Smooth muscle cell (in vitro differentiated cells): ENCODE data around the gene ABCC3. TPM values are rescaled to one million over a fixed set of nuclear protein-coding genes. Genes with fewer than 3 reads are reported as not detected.

ENCODE experiments used
- DNase-seq: peaks from one replicate; lab custom pipeline; 2025; ENCODE audit not compliant: unreplicated experiment; lab: John Stamatoyannopoulos, UW
- H2AFZ ChIP-seq: fragments of 200-600 bp; sonication (generic); 2 replicates; pipeline ENCODE4 v1.6.0; 2016; ENCODE audit warnings: antibody characterized with exemption, low read depth, mild to moderate bottlenecking
- H3F3A ChIP-seq: fragments of 200-600 bp; sonication (generic); 2 replicates; pipeline ENCODE4 v1.6.0; 2017; ENCODE audit warnings: antibody characterized with exemption, low read depth
- H3K27ac ChIP-seq: fragments of 200-600 bp; sonication (generic); 2 replicates; pipeline ENCODE4 v1.5.1; 2016; ENCODE audit warnings: low read depth, mild to moderate bottlenecking
- H3K27me3 ChIP-seq: fragments of 200-600 bp; sonication (generic); 2 replicates; pipeline ENCODE4 v1.6.1; 2016; ENCODE audit warnings: low read depth, mild to moderate bottlenecking
- H3K36me3 ChIP-seq: fragments of 200-600 bp; sonication (generic); 2 replicates; pipeline ENCODE4 v1.5.1; 2016; ENCODE audit warnings: low read depth
- H3K4me1 ChIP-seq: fragments of 200-600 bp; sonication (generic); 2 replicates; pipeline ENCODE4 v1.5.1; 2016; ENCODE audit warnings: low read depth
- H3K4me2 ChIP-seq: fragments of 200-600 bp; sonication (generic); 2 replicates; pipeline ENCODE4 v1.6.0; 2016; ENCODE audit warnings: mild to moderate bottlenecking
- H3K4me3 ChIP-seq: fragments of 200-600 bp; sonication (generic); 2 replicates; pipeline ENCODE4 v1.5.1; 2016; ENCODE audit warnings: mild to moderate bottlenecking
- H3K79me2 ChIP-seq: fragments of 200-600 bp; sonication (generic); 2 replicates; pipeline ENCODE4 v1.6.0; 2016; ENCODE audit warnings: low read depth, mild to moderate bottlenecking
- H3K9ac ChIP-seq: fragments of 200-600 bp; sonication (generic); 2 replicates; pipeline ENCODE4 v1.6.0; 2016; ENCODE audit warnings: low read depth
- H3K9me3 ChIP-seq: fragments of 200-600 bp; sonication (generic); replicated peaks from 2 replicates; pipeline ENCODE4 v1.5.1; 2016; ENCODE audit warnings: low read depth
- H4K20me1 ChIP-seq: fragments of 200-600 bp; sonication (generic); 2 replicates; pipeline ENCODE4 v1.6.0; 2016; ENCODE audit warnings: low read depth
- WGBS: methylation state at CpG from one replicate; pipeline ENCODE4 v1.1.7; 2016; ENCODE audit warnings: low lambda C conversion rate; 5-methylcytosine and 5-hydroxymethylcytosine counted together
- polyA plus RNA-seq: library from polyadenylated mRNA; unstranded; fragments of >200 nt; fragmentation: Nextera tagmentation; extraction: Ambion mirVana; gene quantifications from 2 replicates; pipeline ENCODE4 v1.2.1, GENCODE V29; 2016
- total RNA-seq: library from RNA; depleted of rRNA; stranded (reverse); fragments of >200 nt; gene quantifications from 2 replicates; pipeline ENCODE4 v1.2.3, GENCODE V29; 2014
- TF ChIP-seq, protein P1 (sequence below): fragments of 200-600 bp; sonication (generic); IDR thresholded peaks from 2 replicates; pipeline ENCODE4 v1.5.1; 2017; ENCODE audit warnings: borderline replicate concordance, mild to moderate bottlenecking, antibody characterized with exemption; ENCODE audit not compliant: insufficient read depth, poor library complexity, severe bottlenecking

ABCC3 gene
- total and polyA plus RNA-seq, 2 experiments from 2014 or later = 1.3 TPM

DNA sequence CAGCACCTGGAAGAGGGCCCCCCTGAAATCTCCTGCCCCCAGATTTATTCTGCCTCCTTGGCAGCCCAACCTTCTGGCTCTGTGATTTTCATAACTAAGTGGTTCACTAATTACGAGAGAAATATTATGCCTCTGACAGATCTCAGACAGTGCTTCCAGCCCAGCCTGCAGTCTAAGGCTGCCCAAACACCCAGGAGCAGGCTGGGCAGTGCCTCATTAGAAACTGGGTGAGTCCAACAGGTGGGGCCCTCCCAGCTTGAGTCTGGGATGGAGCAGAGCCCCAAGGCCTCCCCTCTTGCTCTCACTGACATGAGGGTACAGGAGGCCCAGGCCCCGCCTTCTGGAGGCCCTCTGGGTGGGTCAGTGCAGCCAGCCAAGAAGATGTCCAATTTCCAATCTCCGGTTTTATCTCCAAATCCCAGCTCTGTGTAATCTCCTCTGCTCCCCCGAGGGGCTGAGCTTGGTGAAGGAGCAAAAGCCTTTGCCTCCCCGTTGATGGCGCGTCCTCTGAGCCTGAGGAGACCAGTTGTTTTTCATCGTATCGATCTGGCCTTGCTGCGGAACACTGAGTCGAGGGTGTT is 20.1 kb upstream of the ABCC3 start:
- Histone ChIP-seq H3F3A (no peaks in the 10 kb centered on the region), H3K4me2 (no peak overlapping the region), H3K4me1 (peaks cover under 1% of the 10 kb centered on the region), H3K27me3 (no peaks in the 10 kb centered on the region), H3K9me3 (no peaks in the 10 kb centered on the region), H3K9ac (no peak overlapping the region), H3K79me2 (no peaks in the 10 kb centered on the region), H3K4me3 (no peak overlapping the region), H2AFZ (no peak overlapping the region), H3K36me3 (no peaks in the 10 kb centered on the region), H4K20me1 (no peaks in the 10 kb centered on the region), H3K27ac (no peak overlapping the region)
- TF ChIP-seq, protein P1, sequence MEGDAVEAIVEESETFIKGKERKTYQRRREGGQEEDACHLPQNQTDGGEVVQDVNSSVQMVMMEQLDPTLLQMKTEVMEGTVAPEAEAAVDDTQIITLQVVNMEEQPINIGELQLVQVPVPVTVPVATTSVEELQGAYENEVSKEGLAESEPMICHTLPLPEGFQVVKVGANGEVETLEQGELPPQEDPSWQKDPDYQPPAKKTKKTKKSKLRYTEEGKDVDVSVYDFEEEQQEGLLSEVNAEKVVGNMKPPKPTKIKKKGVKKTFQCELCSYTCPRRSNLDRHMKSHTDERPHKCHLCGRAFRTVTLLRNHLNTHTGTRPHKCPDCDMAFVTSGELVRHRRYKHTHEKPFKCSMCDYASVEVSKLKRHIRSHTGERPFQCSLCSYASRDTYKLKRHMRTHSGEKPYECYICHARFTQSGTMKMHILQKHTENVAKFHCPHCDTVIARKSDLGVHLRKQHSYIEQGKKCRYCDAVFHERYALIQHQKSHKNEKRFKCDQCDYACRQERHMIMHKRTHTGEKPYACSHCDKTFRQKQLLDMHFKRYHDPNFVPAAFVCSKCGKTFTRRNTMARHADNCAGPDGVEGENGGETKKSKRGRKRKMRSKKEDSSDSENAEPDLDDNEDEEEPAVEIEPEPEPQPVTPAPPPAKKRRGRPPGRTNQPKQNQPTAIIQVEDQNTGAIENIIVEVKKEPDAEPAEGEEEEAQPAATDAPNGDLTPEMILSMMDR = no peak
- no peak for DNase-seq
- 75% methylated on average over 11 of the region's 11 CpGs for WGBS

DNA sequence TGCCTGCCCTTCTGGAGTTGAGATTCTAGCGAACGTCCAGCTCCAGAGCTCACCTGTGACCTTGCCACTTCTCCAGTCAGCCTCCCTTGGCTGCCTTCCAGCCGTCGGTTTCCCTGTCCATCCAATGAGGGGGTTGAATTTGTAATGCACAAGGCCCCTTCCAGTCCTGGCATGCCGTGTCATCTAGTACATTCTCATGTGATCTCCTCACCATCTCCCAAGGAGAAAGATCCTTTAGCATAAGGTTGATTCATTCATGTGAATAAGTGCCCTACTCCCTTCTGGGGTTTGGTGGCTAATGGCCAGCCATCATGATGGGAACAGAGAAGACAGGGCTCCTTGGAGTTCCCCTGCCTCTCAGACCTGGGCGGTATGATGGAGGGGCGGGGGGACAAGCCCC is 18.9 kb upstream of the ABCC3 start:
- Histone ChIP-seq H3K4me1 (peaks cover 4% of the 10 kb centered on the region), H4K20me1 (no peaks in the 10 kb centered on the region), H3F3A (no peaks in the 10 kb centered on the region), H3K9me3 (no peaks in the 10 kb centered on the region), H3K36me3 (no peaks in the 10 kb centered on the region), H3K79me2 (no peaks in the 10 kb centered on the region), H3K4me3 (no peak overlapping the region), H3K9ac (no peak overlapping the region), H2AFZ (no peak overlapping the region), H3K4me2 (no peak overlapping the region), H3K27ac (no peak overlapping the region), H3K27me3 (no peaks in the 10 kb centered on the region)
- TF ChIP-seq, protein P1 = no peak
- 94% methylated on average over 7 of the region's 7 CpGs for WGBS
- DNase-seq = no peak

DNA sequence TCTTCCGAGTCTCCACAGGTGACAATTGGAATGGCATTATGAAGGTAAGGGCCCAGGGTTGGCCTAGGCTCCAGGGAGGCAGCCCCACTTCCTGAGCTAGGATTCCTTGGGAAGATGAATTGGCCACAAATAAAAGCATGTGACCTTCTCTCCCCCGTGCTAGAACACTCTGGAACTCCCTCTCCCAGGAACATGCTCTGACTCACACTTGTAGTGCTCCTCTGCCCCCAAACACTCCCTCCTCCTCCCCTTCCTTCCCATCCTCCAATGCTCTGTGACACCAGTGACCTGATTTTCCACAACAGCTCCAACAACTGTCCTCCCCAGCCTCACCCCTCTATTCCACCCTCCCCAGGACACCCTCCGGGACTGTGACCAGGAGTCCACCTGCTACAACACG is 16.4 kb upstream of the ABCC3 start:
- no peak overlapping the region for H3K4me2 ChIP-seq
- no peaks in the 10 kb centered on the region for H3K36me3 ChIP-seq
- no peaks in the 10 kb centered on the region for H3K79me2 ChIP-seq
- no peak for DNase-seq
- H3K4me3 ChIP-seq = no peak overlapping the region
- peaks cover 9% of the 10 kb centered on the region for H3K4me1 ChIP-seq
- H3K27ac ChIP-seq = no peak overlapping the region
- 73% methylated on average over 4 of the region's 4 CpGs for WGBS
- no peaks in the 10 kb centered on the region for H3K27me3 ChIP-seq
- no peak overlapping the region for H2AFZ ChIP-seq
- H3F3A ChIP-seq = no peaks in the 10 kb centered on the region
- H3K9ac ChIP-seq = no peak overlapping the region
- TF ChIP-seq, protein P1 = no peak
- no peaks in the 10 kb centered on the region for H4K20me1 ChIP-seq
- H3K9me3 ChIP-seq = no peaks in the 10 kb centered on the region

DNA sequence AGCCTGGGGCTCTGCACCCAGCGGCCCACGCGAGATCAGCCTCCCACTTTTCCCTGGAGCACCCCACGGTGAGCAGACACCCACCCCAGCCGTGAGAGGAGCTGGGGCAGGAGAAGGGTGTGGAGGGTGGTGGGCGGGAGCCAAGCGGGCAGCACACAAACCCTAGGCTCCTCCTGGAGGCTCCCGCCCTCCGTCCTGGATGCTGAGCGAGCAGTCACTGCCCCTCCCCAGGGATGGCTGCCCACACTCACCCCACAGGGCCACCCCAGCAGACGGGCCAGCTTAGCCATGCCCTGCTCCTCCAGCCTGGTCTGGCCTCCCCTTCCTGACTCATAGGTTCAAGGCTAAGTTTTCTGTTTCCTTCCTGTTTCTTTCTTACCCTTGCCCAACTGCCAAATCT is 15.7 kb upstream of the ABCC3 start:
- H3K79me2 ChIP-seq = no peaks in the 10 kb centered on the region
- no peak overlapping the region for H3K4me2 ChIP-seq
- no peaks in the 10 kb centered on the region for H4K20me1 ChIP-seq
- no peaks in the 10 kb centered on the region for H3K9me3 ChIP-seq
- TF ChIP-seq, protein P1 = no peak
- WGBS = 74% methylated on average over 11 of the region's 11 CpGs
- peaks cover 14% of the 10 kb centered on the region for H3K4me1 ChIP-seq
- H2AFZ ChIP-seq = no peak overlapping the region
- H3K27ac ChIP-seq = no peak overlapping the region
- no peaks in the 10 kb centered on the region for H3K27me3 ChIP-seq
- H3K9ac ChIP-seq = no peak overlapping the region
- no peak overlapping the region for H3K4me3 ChIP-seq
- no peaks in the 10 kb centered on the region for H3K36me3 ChIP-seq
- DNase-seq = no peak
- H3F3A ChIP-seq = no peaks in the 10 kb centered on the region
